GM12878 (cell line): ENCODE data around the gene ABCB10. TPM values are rescaled to one million over a fixed set of nuclear protein-coding genes. Genes with fewer than 3 reads are reported as not detected.

Source experiments
- RELB ChIP-seq: fragments of 450-650 bp; IDR thresholded peaks from 2 replicates; pipeline ENCODE4 v1.6.1; 2017; ENCODE audit warnings: low read depth, mild to moderate bottlenecking, moderate library complexity
- polyA plus RNA-seq, 11 experiments: library from polyadenylated mRNA; depleted of rRNA in 4 of 11; unstranded in 6 of 11; stranded (reverse) in 5 of 11; fragments of >200 nt; fragmentation: Nextera tagmentation in 4 of 11; fragmentation: Illumina TruSeq in 1 of 11; extraction: Ambion mirVana in 4 of 11; extraction: Trizol in 1 of 11; gene quantifications; 1 replicate in 1 of 11; 2 replicates in 10 of 11; pipeline versions ENCODE4 v1.2.1 to v1.2.3, GENCODE V29; 2011 to 2016; ENCODE audit warnings: inconsistent platforms in 2 of 11, missing spikeins in 2 of 11, low read depth in 1 of 11
- small RNA-seq: library from RNA; depleted of rRNA; stranded (forward); fragments of <200 nt; gene quantifications from one replicate; pipeline ENCODE3, GENCODE V24; 2014
- total RNA-seq, 4 experiments: library from RNA; depleted of rRNA in 3 of 4; stranded (reverse); fragments of >200 nt in 3 of 4; fragmentation: Illumina TruSeq in 1 of 4; extraction: Trizol in 1 of 4; gene quantifications; 2 replicates each; pipeline versions ENCODE4 v1.2.1 to v1.2.3, GENCODE V29; 2013 to 2021

The ABCB10 gene
- total and polyA plus RNA-seq, 10 of the 15 experiments (the other 5 are each of a cell fraction or from before 2014, with no cell fraction given): 8.0 to 30.5 (median 16.7) TPM

GRCh38 chr1:229466887-229467286 is 91.6 kb downstream of the ABCB10 start (continued):
- TF ChIP-seq RELB: no peak

Small RNA genes within 50 kb of the gene (small RNA-seq; reads per million reads assigned to genes)
- gene HMGN2P19 (not detected), gene RNA5SP78 (not detected), gene RNU4-21P (not detected)

Other genes with a start within 250 kb of the ABCB10 start
- 2.6 and 3.3 TPM in 2 replicates for gene CCSAP, start 215.7 kb downstream of the ABCB10 start, total RNA-seq (2014; rRNA removed)
- 3.3 and 3.4 TPM in 2 replicates for gene CCSAP, start 215.7 kb downstream of the ABCB10 start, total RNA-seq (2014; rRNA removed; fragmentation: Illumina TruSeq; extraction: Trizol)
- 2.8 and 3.0 TPM in 2 replicates for gene CCSAP, start 215.7 kb downstream of the ABCB10 start, total RNA-seq (2021)
- gene CCSAP, start 215.7 kb downstream of the ABCB10 start, polyA plus RNA-seq (2011; rRNA removed): 3.2 and 5.5 TPM in 2 replicates
- 2.9 and 3.5 TPM in 2 replicates for gene CCSAP, start 215.7 kb downstream of the ABCB10 start, polyA plus RNA-seq (2014; fragmentation: Illumina TruSeq; extraction: Trizol)
- 1 to 10 TPM in 1 of 2 experiments, under 1 TPM in 1; 0.75 to 1.4 TPM for gene CCSAP, start 215.7 kb downstream of the ABCB10 start, polyA plus RNA-seq (2014; fragmentation: Nextera tagmentation; extraction: Ambion mirVana)
- 1.2 and 1.8 TPM in 2 replicates for gene CCSAP, start 215.7 kb downstream of the ABCB10 start, polyA plus RNA-seq (2014; rRNA removed)
- gene CCSAP, start 215.7 kb downstream of the ABCB10 start, polyA plus RNA-seq (2016; fragmentation: Nextera tagmentation; extraction: Ambion mirVana): 1 to 10 TPM; 2.8 to 2.9 TPM
- gene ACTA1, start 124.6 kb downstream of the ABCB10 start, total RNA-seq (2014; rRNA removed): not detected in 2 replicates
- not detected in 2 replicates for gene ACTA1, start 124.6 kb downstream of the ABCB10 start, total RNA-seq (2014; rRNA removed; fragmentation: Illumina TruSeq; extraction: Trizol)
- not detected in 2 replicates for gene ACTA1, start 124.6 kb downstream of the ABCB10 start, total RNA-seq (2021)
- gene ACTA1, start 124.6 kb downstream of the ABCB10 start, polyA plus RNA-seq (2011; rRNA removed): 0.05 TPM in 1 of 2 replicates, not detected in the other
- not detected in 2 replicates for gene ACTA1, start 124.6 kb downstream of the ABCB10 start, polyA plus RNA-seq (2014; fragmentation: Illumina TruSeq; extraction: Trizol)
- not detected for gene ACTA1, start 124.6 kb downstream of the ABCB10 start, polyA plus RNA-seq (2014; fragmentation: Nextera tagmentation; extraction: Ambion mirVana)
- gene ACTA1, start 124.6 kb downstream of the ABCB10 start, polyA plus RNA-seq (2014; rRNA removed): 0.35 TPM in 1 of 2 replicates, not detected in the other
- gene ACTA1, start 124.6 kb downstream of the ABCB10 start, polyA plus RNA-seq (2016; fragmentation: Nextera tagmentation; extraction: Ambion mirVana): under 1 TPM in 1 of 2 experiments, not detected in 1; 0.12 TPM
- gene NUP133, start 50.4 kb downstream of the ABCB10 start, total RNA-seq (2014; rRNA removed): 32.1 and 33.4 TPM in 2 replicates
- gene NUP133, start 50.4 kb downstream of the ABCB10 start, total RNA-seq (2014; rRNA removed; fragmentation: Illumina TruSeq; extraction: Trizol): 33.1 and 36.4 TPM in 2 replicates
- gene NUP133, start 50.4 kb downstream of the ABCB10 start, total RNA-seq (2021): 45.4 and 46.0 TPM in 2 replicates
- gene NUP133, start 50.4 kb downstream of the ABCB10 start, polyA plus RNA-seq (2011; rRNA removed): 24.2 and 26.9 TPM in 2 replicates
- 24.1 and 35.4 TPM in 2 replicates for gene NUP133, start 50.4 kb downstream of the ABCB10 start, polyA plus RNA-seq (2014; fragmentation: Illumina TruSeq; extraction: Trizol)
- 10 to 100 TPM; 10.9 to 24.3 TPM for gene NUP133, start 50.4 kb downstream of the ABCB10 start, polyA plus RNA-seq (2014; fragmentation: Nextera tagmentation; extraction: Ambion mirVana)
- gene NUP133, start 50.4 kb downstream of the ABCB10 start, polyA plus RNA-seq (2014; rRNA removed): 26.7 and 31.6 TPM in 2 replicates
- 10 to 100 TPM; 26.9 to 34.5 TPM for gene NUP133, start 50.4 kb downstream of the ABCB10 start, polyA plus RNA-seq (2016; fragmentation: Nextera tagmentation; extraction: Ambion mirVana)
- gene TAF5L, start 67.4 kb upstream of the ABCB10 start, total RNA-seq (2014; rRNA removed): 18.9 and 25.7 TPM in 2 replicates
- gene TAF5L, start 67.4 kb upstream of the ABCB10 start, total RNA-seq (2014; rRNA removed; fragmentation: Illumina TruSeq; extraction: Trizol): 19.2 and 19.5 TPM in 2 replicates
- gene TAF5L, start 67.4 kb upstream of the ABCB10 start, total RNA-seq (2021): 24.8 and 26.2 TPM in 2 replicates
- gene TAF5L, start 67.4 kb upstream of the ABCB10 start, polyA plus RNA-seq (2011; rRNA removed): 20.4 and 24.5 TPM in 2 replicates
- 21.4 and 26.1 TPM in 2 replicates for gene TAF5L, start 67.4 kb upstream of the ABCB10 start, polyA plus RNA-seq (2014; fragmentation: Illumina TruSeq; extraction: Trizol)
- gene TAF5L, start 67.4 kb upstream of the ABCB10 start, polyA plus RNA-seq (2014; fragmentation: Nextera tagmentation; extraction: Ambion mirVana): 1 to 10 TPM; 1.1 to 1.3 TPM
- gene TAF5L, start 67.4 kb upstream of the ABCB10 start, polyA plus RNA-seq (2014; rRNA removed): 22.0 and 23.8 TPM in 2 replicates
- gene TAF5L, start 67.4 kb upstream of the ABCB10 start, polyA plus RNA-seq (2016; fragmentation: Nextera tagmentation; extraction: Ambion mirVana): 1 to 10 TPM; 2.4 to 3.7 TPM
- 22.3 and 22.9 TPM in 2 replicates for gene URB2, start 67.5 kb upstream of the ABCB10 start, total RNA-seq (2014; rRNA removed)
- 16.6 and 18.4 TPM in 2 replicates for gene URB2, start 67.5 kb upstream of the ABCB10 start, total RNA-seq (2014; rRNA removed; fragmentation: Illumina TruSeq; extraction: Trizol)
- 22.3 and 24.0 TPM in 2 replicates for gene URB2, start 67.5 kb upstream of the ABCB10 start, total RNA-seq (2021)
- 9.6 and 13.6 TPM in 2 replicates for gene URB2, start 67.5 kb upstream of the ABCB10 start, polyA plus RNA-seq (2011; rRNA removed)
- 12.2 and 14.3 TPM in 2 replicates for gene URB2, start 67.5 kb upstream of the ABCB10 start, polyA plus RNA-seq (2014; fragmentation: Illumina TruSeq; extraction: Trizol)
- gene URB2, start 67.5 kb upstream of the ABCB10 start, polyA plus RNA-seq (2014; fragmentation: Nextera tagmentation; extraction: Ambion mirVana): 1 to 10 TPM; 2.7 to 3.6 TPM
- 15.5 and 16.2 TPM in 2 replicates for gene URB2, start 67.5 kb upstream of the ABCB10 start, polyA plus RNA-seq (2014; rRNA removed)
- 10 to 100 TPM; 18.4 to 19.6 TPM for gene URB2, start 67.5 kb upstream of the ABCB10 start, polyA plus RNA-seq (2016; fragmentation: Nextera tagmentation; extraction: Ambion mirVana)